ENCODE data around the gene C11orf71.

The C11orf71 gene

DNA sequence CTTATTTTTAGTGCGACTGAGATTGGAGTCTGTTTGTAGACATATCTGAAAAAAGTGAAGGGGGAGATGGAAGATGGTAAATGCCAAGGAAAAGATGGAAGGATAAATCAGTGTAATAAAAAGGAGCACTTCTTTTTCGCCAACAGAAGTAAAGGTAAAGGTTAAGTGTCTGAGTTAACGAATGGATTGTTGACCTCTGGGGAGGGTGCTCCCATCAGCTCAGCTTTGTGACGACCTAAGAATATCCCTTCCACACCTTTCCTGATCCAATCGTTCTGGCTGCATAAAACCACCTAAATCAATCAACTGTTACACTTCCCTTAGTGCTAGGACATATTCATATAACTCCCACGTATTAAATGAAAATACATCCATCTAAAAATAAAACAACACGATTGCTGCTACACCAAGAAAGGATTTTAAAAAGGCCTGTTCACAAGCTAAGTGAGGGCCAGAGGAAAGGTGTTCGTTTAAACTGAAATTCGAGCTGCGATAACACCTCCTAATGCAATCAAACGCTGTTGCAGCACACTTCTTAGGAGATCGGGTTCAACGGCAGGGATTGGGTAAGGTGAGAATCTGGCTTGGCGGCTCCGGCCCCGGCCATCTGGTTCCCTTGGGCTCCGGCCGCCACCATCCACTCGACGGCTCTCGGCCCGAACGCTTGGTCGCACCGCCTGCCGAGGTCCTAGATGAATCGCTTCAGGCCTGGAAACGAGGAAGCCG, 658 bp downstream of the C11orf71 start:
- no peak for DNase-seq (ENCODE audit: low read depth, low spot score)

- no peak for DNase-seq (ENCODE audit: low read depth, low spot score)
These were observed 1.9 kb downstream of the C11orf71 start for GRCh38 chr11:114398303-114398920.

DNA sequence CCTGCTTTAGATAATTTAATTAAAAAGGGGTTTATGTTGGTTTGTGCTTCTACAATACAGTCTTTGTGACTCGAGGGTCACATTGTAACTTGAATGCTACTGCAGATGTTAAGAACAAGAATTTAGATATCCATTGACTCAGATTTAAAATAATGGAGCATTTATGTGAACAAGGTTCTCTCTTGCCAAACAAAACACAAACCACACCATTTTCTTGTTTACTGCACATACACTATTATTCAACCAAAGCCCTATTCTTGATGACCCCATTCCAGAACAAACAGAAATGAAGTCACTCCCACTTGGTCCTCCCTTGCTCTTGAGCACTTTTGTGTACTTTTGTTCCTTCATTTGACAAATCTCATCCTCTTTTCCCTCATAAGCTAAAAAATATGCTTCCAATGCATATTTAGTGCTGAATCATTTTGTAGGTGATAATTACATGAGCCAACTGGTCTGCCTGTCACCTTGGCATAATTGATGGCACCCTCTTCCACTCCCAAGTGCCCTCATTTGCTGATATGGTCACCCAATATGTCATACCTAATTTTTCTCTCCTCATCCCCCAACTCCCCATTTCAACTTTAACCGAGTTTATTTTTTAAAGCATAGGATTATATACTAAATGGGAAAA, 2.8 kb downstream of the C11orf71 start:
- no peak for DNase-seq (ENCODE audit: low read depth, low spot score)

DNA sequence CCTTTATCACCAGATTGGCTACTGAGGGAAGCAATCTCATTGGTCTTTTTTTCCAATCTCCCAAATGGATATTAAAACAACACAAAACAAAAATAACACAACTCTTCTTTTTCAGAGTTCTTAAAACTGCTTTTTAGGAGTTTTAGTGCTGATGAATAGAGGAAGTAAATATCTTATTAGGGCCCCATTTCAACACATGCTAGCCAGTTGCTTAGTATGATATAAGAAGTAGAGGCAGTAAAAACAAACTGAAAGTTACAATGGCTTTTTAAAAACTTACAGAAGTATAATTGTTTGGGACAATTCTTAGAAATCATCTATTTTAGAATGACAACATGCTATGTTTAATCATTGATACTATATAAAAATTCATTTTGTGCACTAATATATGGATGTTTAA, 3.4 kb downstream of the C11orf71 start:
- no peak for DNase-seq (ENCODE audit: low read depth, low spot score)

- no peak for DNase-seq (ENCODE audit: low read depth, low spot score)
These were observed 4.6 kb downstream of the C11orf71 start for GRCh38 chr11:114395736-114396135.

DNA sequence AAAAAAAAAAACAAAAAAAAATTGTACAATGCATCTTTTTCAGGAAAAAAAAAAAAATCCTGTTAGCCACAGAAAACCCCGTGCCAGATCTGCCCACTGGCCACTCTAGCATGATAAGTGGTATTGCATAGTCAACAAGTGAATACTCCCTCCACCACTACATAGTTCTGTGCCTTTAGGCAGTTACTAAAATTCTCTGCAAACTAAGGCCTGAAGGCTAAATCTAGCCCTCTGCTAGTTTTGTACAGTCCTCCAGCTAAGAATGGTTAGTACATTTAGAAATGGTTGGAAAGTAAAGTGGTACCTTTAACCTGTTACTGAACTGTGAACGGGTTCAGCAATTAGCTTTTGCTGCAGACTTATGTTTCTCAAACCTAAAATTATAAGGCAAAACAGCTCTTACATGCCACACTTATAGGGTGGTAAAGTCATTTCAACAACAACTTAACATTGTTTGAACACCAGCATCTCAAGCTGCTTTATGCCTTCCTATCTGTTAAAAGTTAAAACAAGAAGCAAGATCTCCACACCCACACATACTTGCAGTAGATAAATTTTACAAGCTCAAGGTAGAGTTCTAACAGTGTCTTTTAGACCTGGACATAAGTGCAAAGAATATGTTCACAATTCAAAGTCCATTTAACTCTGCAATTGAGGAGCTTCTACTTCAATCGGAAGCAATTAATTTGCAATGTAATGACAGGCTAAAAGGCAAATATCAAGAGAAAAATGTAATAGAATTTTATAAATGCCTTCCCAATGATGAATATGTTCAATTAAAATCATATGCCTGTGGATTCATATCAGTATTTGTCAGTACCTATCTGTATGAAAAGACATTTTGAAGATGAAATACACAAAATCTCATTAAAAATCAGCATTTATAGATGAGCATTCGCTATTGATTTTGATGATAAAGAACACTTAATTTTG, 7.3 kb downstream of the C11orf71 start:
- DNase-seq (ENCODE audit: low read depth, low spot score): no peak

DNA sequence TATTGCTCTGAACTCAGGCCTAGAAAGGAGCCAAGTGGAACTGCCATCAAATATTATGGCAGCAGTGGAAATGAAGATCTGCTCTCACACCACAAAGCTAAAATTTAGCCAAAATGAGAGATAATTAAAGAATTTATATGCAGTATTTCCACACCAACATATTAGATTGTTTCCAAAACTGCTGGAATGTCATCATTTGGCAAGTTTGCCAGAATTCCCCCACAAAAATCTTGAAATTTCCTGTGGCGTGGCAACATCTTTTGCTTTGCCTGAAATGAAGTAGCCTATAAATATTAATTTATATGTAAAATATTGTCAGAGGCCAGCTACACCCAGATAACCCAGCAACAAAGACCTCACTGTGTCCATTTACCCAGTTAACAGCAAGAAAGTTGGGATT, 13.8 kb downstream of the C11orf71 start:
- DNase-seq (ENCODE audit: low read depth, low spot score): peak; percentile 28

GRCh38 chr11:114386131-114386530, 14.2 kb downstream of the C11orf71 start:
- no peak for DNase-seq (ENCODE audit: low read depth, low spot score)

DNA sequence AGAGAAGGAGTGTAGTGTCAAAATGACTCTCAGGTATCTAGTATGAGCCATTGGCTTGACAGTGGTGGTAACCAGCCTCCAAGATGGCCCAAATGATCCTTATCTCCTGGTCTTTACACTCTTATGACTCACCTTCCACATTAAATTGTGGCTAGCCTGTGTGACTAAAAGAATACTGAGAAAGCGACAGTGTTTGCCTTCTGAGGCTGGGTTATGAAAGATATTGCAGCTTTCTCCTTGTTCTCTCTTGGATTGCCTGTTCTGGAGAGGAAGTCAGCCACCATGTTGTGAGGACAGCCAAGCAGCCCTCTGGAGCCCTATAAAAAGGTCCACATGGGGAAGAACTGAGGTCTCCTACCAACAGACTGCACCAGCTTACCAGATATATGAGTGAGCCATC, 15.8 kb downstream of the C11orf71 start:
- no peak for DNase-seq (ENCODE audit: low read depth, low spot score)

GRCh38 chr11:114382509-114382908, 17.8 kb downstream of the C11orf71 start:
- no peak for DNase-seq (ENCODE audit: low read depth, low spot score)

GRCh38 chr11:114379394-114380069, 20.8 kb downstream of the C11orf71 start:
- DNase-seq (ENCODE audit: low read depth, low spot score): no peak

GRCh38 chr11:114377612-114378267, 22.6 kb downstream of the C11orf71 start:
- peak; percentile 69 for DNase-seq (ENCODE audit: low read depth, low spot score)

GRCh38 chr11:114375052-114375451, 25.3 kb downstream of the C11orf71 start:
- DNase-seq (ENCODE audit: low read depth, low spot score): no peak

- DNase-seq (ENCODE audit: low read depth, low spot score): no peak
These were observed 31.2 kb downstream of the C11orf71 start for GRCh38 chr11:114368918-114369680.

GRCh38 chr11:114367244-114367957, 32.9 kb downstream of the C11orf71 start:
- DNase-seq (ENCODE audit: low read depth, low spot score): peak; percentile 50

- peak; percentile 87 for DNase-seq (ENCODE audit: low read depth, low spot score)
These were observed 33.7 kb downstream of the C11orf71 start for GRCh38 chr11:114366331-114367243.

DNA sequence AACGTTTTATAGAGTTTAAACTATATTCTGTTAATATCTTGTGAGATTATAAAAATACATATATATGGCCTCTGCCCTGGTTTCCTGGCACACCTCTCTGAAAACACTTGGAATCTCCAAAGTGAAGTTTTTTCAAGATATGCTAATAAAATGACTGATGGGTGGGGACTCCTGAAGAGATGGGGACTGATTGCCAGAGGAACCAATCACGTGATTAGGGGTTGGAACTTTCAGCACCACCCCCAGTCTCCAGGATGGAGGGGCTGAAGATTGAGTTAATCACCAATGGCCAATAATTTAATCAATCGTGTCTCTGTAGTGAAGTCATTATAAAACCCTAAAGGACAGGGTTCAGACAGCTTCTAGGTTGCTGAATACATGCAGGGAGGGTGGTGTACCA, 37.4 kb downstream of the C11orf71 start:
- no peak for DNase-seq (ENCODE audit: low read depth, low spot score)

- no peak for DNase-seq (ENCODE audit: low read depth, low spot score)
These were observed 38.0 kb downstream of the C11orf71 start for GRCh38 chr11:114362326-114362725.

Measured in astrocyte of the hippocampus (primary cell).